Measurements from ENCODE around the gene CCDC32.

Gene CCDC32

GRCh38 chr15:40565333-40566238 lies 744 bp upstream of the CCDC32 start:
- DNase-seq, result no peak

GRCh38 chr15:40563426-40563825 lies 1.4 kb downstream of the CCDC32 start:
- DNase-seq, result no peak

- no peak for DNase-seq
Observed at GRCh38 chr15:40562691-40563090, 2.2 kb downstream of the CCDC32 start.

GRCh38 chr15:40558952-40559742 lies 5.7 kb downstream of the CCDC32 start:
- DNase-seq, result no peak

GRCh38 chr15:40555876-40556275 lies 9.0 kb downstream of the CCDC32 start:
- DNase-seq, result no peak

- DNase-seq, result no peak
Observed at GRCh38 chr15:40554161-40554525, 10.7 kb downstream of the CCDC32 start.

GRCh38 chr15:40550341-40551037 lies 14.4 kb downstream of the CCDC32 start:
- no peak for DNase-seq

GRCh38 chr15:40549894-40550293 lies 14.9 kb downstream of the CCDC32 start:
- no peak for DNase-seq

- no peak for DNase-seq
Observed at GRCh38 chr15:40548610-40549009, 16.2 kb downstream of the CCDC32 start.

GRCh38 chr15:40545457-40545856 lies 19.4 kb downstream of the CCDC32 start:
- DNase-seq, result no peak

GRCh38 chr15:40543631-40544294 lies 21.1 kb downstream of the CCDC32 start:
- DNase-seq, result no peak

GRCh38 chr15:40543082-40543481 lies 21.8 kb downstream of the CCDC32 start:
- DNase-seq, result no peak

GRCh38 chr15:40538976-40539375 lies 25.9 kb downstream of the CCDC32 start:
- no peak for DNase-seq

GRCh38 chr15:40536501-40536900 lies 28.3 kb downstream of the CCDC32 start:
- DNase-seq, result no peak

- DNase-seq, result no peak
Observed at GRCh38 chr15:40534371-40534770, 30.5 kb downstream of the CCDC32 start.

- no peak for DNase-seq
Observed at GRCh38 chr15:40533763-40534364, 31.0 kb downstream of the CCDC32 start.

GRCh38 chr15:40528801-40529200 lies 36.0 kb downstream of the CCDC32 start:
- no peak for DNase-seq

- DNase-seq, result no peak
Observed at GRCh38 chr15:40525855-40526254, 39.0 kb downstream of the CCDC32 start.

GRCh38 chr15:40523611-40524010 lies 41.2 kb downstream of the CCDC32 start:
- no peak for DNase-seq

GRCh38 chr15:40516322-40516721 lies 48.5 kb downstream of the CCDC32 start:
- DNase-seq, result no peak

- DNase-seq, result no peak
Observed at GRCh38 chr15:40513609-40514008, 51.2 kb downstream of the CCDC32 start.

- no peak for DNase-seq
Observed at GRCh38 chr15:40512440-40512839, 52.4 kb downstream of the CCDC32 start.

Measured in KG1 (cell line).